ENCODE results near the gene POU2F3.

GRCh38 chr11:120203626-120204025 lies 36.3 kb upstream of the POU2F3 start:
- TF ChIP-seq CTCF (IDR thresholded peaks at IDR 0.05): no peak
- TF ChIP-seq POLR2A (IDR thresholded peaks at IDR 0.05; ENCODE audit: low read depth): no peak
- no peak for TF ChIP-seq EP300 (IDR thresholded peaks at IDR 0.05)
- no peak for TF ChIP-seq POLR2AphosphoS5 (IDR thresholded peaks at IDR 0.05)

Data from esophagus muscularis mucosa (tissue), 4 donors.